GM10266 (cell line): ENCODE measurements around the gene OGFR.
"Not testable (repeated sequence)": the region's sequence is repeated elsewhere in the genome, so short reads cannot be mapped to it uniquely, and the experiment has no call there.

Experiments
- DNase-seq: peaks from one replicate; pipeline ENCODE4 v3.0.0; 2012; ENCODE audit errors: extremely low spot score
- TF ChIP-seq, protein P1 (sequence below): IDR thresholded peaks from 2 replicates; pipeline ENCODE4 v1.5.1; 2012; ENCODE audit warnings: mild to moderate bottlenecking, low read depth; ENCODE audit not compliant: control insufficient read depth, insufficient read depth; ENCODE audit errors: missing control alignments

OGFR gene

DNA sequence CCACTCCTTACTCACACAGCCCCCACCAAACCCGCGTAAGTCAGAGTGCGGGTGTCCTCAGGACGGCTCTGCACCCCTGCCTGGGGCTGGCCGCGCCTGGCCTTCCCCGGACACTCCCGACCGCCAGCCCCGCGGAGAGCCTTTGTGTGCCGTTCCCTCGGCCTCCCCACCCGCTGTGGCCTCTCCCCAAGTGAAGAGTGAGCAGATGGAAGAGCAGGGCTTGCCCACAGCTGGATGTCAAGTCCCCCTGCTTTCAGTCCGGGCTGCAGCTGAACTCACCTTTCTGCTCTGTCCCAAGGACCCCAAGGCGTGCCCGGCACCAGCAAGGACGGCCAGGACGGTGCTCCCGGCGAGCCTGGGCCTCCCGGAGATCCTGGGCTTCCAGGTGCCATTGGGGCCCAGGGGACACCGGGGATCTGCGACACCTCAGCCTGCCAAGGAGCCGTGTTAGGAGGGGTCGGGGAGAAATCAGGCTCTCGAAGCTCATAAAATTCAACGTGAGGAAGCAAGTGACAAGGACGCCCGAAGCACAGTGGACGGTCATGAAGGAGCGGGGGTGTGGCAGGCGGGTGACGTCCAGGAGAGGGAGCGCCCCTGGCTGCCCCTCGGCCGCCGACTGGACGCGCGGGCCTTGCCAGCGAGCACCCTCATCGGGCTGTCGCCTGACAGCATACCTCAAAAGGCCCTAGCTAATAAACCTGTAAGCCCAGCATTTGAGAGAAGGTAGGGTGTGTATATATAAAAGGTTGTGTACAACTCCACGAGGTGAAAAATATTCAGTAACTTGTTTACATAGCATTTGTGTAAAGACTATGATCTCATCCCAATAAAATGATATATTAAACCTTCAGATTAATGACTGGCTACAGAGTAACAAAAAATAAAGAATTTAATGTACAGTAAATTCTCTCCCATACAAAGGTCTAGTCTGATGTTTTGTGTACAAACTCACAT lies 35.9 kb downstream of the OGFR start:
- DNase-seq: no peak

DNA sequence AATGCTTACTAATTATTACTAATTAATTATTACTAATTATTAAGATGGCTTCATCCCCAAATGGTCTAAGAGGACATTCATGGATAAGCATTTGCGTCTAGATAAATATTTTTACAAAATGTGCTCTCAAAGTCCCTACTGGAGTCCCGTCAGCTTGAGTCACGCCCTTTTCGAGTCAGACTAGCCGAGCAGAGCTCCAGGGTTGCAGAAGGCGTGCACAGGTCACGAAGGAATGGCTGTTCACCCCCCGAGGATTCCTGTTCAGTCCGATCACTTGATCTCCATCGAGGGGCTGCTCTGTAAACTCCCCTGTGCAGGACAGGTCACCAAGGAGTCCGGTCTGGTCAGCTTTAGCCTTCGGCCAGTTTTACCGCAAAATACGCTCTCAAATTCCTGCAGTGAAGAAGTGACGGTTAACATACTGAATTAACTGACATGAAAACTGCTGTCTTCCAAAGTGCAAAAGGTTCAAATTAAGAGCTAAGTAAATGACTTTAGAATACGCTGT lies 37.1 kb downstream of the OGFR start:
- TF ChIP-seq, protein P1, sequence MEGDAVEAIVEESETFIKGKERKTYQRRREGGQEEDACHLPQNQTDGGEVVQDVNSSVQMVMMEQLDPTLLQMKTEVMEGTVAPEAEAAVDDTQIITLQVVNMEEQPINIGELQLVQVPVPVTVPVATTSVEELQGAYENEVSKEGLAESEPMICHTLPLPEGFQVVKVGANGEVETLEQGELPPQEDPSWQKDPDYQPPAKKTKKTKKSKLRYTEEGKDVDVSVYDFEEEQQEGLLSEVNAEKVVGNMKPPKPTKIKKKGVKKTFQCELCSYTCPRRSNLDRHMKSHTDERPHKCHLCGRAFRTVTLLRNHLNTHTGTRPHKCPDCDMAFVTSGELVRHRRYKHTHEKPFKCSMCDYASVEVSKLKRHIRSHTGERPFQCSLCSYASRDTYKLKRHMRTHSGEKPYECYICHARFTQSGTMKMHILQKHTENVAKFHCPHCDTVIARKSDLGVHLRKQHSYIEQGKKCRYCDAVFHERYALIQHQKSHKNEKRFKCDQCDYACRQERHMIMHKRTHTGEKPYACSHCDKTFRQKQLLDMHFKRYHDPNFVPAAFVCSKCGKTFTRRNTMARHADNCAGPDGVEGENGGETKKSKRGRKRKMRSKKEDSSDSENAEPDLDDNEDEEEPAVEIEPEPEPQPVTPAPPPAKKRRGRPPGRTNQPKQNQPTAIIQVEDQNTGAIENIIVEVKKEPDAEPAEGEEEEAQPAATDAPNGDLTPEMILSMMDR: no peak
- DNase-seq: no peak

More for the DNA sequence above, 35.9 kb downstream of the OGFR start:
- TF ChIP-seq, protein P1: no peak

DNA sequence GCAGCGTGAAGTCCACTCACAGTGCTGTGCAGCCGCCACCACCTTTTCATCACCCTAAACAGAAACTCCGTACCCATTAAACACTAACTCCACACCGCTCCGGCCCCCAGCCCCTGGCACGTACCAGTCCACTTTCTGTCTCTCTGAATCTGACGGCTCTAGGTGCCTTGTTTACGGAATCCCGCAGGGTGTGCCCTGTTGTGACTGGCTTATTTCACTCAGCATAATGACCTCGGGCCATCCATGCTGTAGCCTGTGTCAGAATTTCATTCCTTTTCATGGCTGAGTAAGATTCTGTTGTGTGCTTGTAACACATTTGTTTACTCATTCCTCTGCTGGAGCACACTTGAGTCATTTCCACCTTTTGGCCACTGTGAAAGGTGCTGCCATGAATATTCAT lies 39.0 kb downstream of the OGFR start:
- DNase-seq: no peak
- TF ChIP-seq, protein P1: no peak

DNA sequence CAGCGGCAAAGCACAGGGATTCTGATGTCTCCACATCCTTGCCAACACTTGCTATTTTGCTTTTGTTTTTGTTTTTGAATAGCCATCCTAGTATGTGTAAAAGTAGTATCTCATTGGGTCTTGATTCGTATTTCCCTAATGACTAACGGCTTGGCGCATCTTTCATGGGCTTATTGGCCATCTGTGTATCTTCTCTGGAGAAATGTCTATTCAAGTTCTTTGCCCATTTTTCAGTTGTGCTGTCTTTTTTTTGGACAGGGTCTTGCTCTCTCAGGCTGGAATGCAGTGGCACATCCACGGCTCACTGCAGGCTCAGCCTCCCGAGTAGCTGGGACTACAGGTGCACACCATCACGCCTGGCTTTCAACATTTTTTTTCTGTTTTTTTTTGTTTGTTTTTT lies 39.5 kb downstream of the OGFR start:
- TF ChIP-seq, protein P1: no peak
- no peak for DNase-seq

DNA sequence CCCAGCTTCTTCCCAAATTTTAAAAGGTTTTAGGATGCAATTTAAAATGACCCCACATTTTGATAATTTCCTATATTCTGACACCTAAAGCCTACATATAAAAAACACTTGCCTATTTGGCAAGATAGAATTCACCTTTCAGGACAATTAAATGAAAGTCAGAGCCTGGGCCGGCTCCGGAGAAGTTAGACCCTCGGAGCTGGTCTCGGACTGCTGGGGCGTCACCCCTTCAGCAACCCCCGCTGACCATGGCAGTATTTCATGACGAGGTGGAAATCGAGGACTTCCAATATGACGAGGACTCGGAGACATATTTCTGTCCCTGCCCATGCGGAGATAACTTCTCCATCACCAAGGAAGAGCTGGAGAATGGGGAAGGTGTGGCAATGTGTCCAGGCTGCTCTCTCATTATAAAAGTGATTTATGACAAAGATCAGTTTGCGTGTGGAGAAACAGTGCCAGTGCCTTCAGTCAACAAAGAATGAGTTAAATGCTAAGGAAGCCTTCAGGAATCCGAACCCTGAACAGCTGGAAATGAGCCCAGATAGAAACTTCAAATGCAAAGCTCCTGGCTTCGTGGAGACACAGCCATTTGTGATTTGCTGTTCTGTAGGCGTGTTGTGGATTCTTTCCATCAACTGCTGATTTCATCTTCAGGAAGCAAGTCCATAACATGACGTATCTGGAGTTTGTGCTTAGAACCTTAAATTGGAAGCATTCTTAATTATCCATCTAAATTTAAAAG lies 41.0 kb downstream of the OGFR start:
- TF ChIP-seq, protein P1: no peak
- DNase-seq: no peak

DNA sequence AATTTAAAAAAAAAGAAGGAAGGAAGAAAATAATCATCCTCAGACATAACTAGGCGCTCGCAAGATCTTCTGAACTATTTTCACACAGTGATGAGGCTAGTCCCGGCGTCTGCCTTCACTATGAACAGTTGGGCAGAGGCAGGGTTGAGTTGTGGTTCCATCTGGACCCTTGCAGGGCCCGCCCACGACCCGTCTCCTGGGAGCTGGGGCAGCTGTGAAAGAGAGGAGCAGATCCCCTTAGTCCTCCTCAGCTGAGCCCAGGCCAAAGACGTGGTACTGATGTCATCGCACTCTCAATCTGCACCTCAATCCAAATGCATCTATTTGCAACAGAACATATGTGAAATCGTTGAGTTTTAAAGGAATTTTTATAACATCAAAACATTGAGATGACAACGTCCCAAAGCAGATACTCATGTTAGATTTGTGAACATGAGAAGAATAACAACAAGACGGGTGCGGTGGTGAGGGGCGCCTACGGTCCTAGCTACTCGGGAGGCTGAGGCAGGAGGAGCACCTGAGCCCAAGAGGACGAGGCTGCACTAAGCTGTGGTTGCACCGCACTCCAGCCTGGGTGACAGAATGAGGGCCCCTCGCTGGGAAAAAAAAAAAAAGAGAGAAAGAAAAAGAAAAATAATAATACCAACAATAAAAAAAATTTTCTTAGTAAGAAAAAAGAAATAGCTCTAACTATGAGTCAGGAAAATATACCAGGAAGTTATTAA lies 41.7 kb downstream of the OGFR start:
- TF ChIP-seq, protein P1: no peak
- no peak for DNase-seq

DNA sequence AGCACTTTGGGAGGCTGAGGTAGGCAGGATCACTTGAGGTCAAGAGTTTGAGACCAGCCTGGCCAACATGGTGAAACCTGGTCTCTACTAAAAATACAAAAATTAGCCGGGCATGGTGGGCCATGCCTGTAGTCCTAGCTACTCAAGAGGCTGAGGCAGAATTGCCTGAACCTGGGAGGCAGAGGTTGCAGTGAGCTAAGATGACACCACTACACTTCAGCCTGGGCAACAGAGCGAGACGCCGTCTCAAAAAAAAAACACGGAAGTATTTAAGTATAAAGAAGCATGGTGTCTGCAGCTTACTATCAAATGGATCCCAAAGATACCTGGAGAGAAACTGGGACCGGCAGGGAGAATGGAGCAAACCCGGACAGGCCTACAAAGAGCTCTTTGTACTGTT lies 44.3 kb downstream of the OGFR start:
- not testable (repeated sequence) for DNase-seq
